Type B pancreatic cell (in vitro differentiated cells): ENCODE results near the gene MIPOL1. TPM values are rescaled to one million over a fixed set of nuclear protein-coding genes. Genes with fewer than 3 reads are reported as not detected.

Experiments
- DNase-seq: peaks from one replicate; pipeline ENCODE4 v3.0.0; 2021; ENCODE audit warnings: mixed read lengths; ENCODE audit not compliant: unreplicated experiment; ENCODE audit errors: extremely low spot score
- H3K27ac Mint-ChIP-seq: 2 replicates; pipeline ENCODE4 v1.8.0; 2021; ENCODE audit warnings: mild to moderate bottlenecking, mixed read lengths
- H3K27me3 Mint-ChIP-seq: 2 replicates; pipeline ENCODE4 v1.8.0; 2021; ENCODE audit warnings: mixed read lengths
- H3K36me3 Mint-ChIP-seq: 2 replicates; pipeline ENCODE4 v1.8.0; 2021; ENCODE audit warnings: mixed read lengths
- H3K4me1 Mint-ChIP-seq: one replicate; pipeline ENCODE4 v1.8.0; 2021; ENCODE audit warnings: mixed read lengths; ENCODE audit not compliant: unreplicated experiment
- H3K4me3 Mint-ChIP-seq: 2 replicates; pipeline ENCODE4 v1.8.0; 2021; ENCODE audit warnings: mild to moderate bottlenecking, mixed read lengths
- H3K9me3 Mint-ChIP-seq: 2 replicates; pipeline ENCODE4 v1.8.0; 2021; ENCODE audit warnings: mixed read lengths
- CTCF ChIP-seq: fragments of 200-600 bp; sonication (generic); conservative IDR thresholded peaks from 2 replicates; pipeline ENCODE4 v1.5.0; 2021; ENCODE audit warnings: antibody characterized with exemption, mild to moderate bottlenecking
- total RNA-seq: library from RNA; stranded (reverse); gene quantifications from 2 replicates; pipeline ENCODE4 v1.2.1, GENCODE V29; 2021; ENCODE audit warnings: low replicate concordance

The MIPOL1 gene
- total RNA-seq, 1 donor from 2014 or later = 14.5 TPM

GRCh38 chr14:37601865-37602264 is 404.1 kb downstream of the MIPOL1 start:
- no peak for DNase-seq
- peaks cover 11% of the 10 kb centered on the region for H3K4me1 Mint-ChIP-seq
- no peaks in the 10 kb centered on the region for H3K9me3 Mint-ChIP-seq
- H3K36me3 Mint-ChIP-seq = peaks cover 3% of the 10 kb centered on the region
- no peak for TF ChIP-seq CTCF
- peaks cover 99% of the 10 kb centered on the region for H3K27me3 Mint-ChIP-seq
- H3K4me3 Mint-ChIP-seq = no peak overlapping the region
- H3K27ac Mint-ChIP-seq = no peak overlapping the region

Other genes starting within 250 kb of the MIPOL1 start
- 0.55 and 0.58 TPM in 2 replicates for gene SLC25A21, start 25.3 kb upstream of the MIPOL1 start, total RNA-seq